ENCODE results near the gene EPB41. TPM values are rescaled to one million over a fixed set of nuclear protein-coding genes. Genes with fewer than 3 reads are reported as not detected.

Gene EPB41
- total and polyA plus RNA-seq, 2 donors (not counting 3 experiments of a cell fraction or from before 2014, with no cell fraction given) = 22.3 to 45.7 TPM

DNA sequence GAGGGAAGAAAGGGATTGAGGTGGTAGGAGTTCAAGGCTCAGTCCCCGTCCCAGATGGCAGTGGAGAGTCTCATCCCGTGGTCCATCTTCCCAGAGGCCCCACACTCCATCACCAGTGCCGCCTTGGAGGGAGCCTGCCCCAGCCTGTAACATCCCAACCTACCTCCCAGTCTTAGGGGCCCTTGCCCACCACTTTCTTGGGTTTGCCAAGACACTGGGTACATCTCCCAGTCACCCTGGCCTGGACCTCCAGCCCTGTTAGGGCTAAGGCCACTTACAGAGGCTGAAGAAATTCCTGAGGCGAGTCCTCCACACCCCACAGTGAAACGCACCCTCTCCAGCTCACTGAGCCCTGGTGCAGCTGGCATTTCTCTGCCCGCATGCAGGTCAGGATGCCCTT, 206.0 kb downstream of the EPB41 start:
- DNase-seq (ENCODE audit: low read depth, low spot score) (no peak), FAIRE-seq (no peak)
- Histone ChIP-seq H3K27me3 (ENCODE audit: control insufficient read depth in 2 of 2, insufficient read depth in 2 of 2, low read length in 2 of 2) (peaks cover 0 to 14% of the 10 kb centered on the region in 2 experiments), H4K20me1 (replicated peaks; ENCODE audit: control insufficient read depth, extremely low read depth, insufficient read depth, low read length) (no peaks in the 10 kb centered on the region), H3K9me3 (replicated peaks; ENCODE audit: control insufficient read depth, insufficient read depth, low read length) (no peaks in the 10 kb centered on the region), H2AFZ (ENCODE audit: low read depth, low read length) (no peak overlapping the region), H3K9me1 (replicated peaks; ENCODE audit: control insufficient read depth, extremely low read depth, insufficient read depth, low read length) (no peaks in the 10 kb centered on the region), H3K36me3 (ENCODE audit: control insufficient read depth in 2 of 2, extremely low read depth in 1 of 2, insufficient read depth in 2 of 2, low read length in 2 of 2) (peaks cover 0 to 11% of the 10 kb centered on the region in 2 experiments), H3K9ac (replicated peaks; ENCODE audit: extremely low read depth, insufficient read depth, low read length) (no peak overlapping the region), H3K4me3 (replicated peaks in 1 of 3; ENCODE audit: insufficient read depth in 1 of 3, low read depth in 1 of 3, low read length in 3 of 3) (no peak overlapping the region), H3K4me1 (ENCODE audit: control insufficient read depth, extremely low read depth, insufficient read depth, low read length) (peaks cover 23% of the 10 kb centered on the region), H3K27ac (ENCODE audit: insufficient read depth, low read depth, low read length) (no peak overlapping the region), H3K4me2 (ENCODE audit: insufficient read depth, low read length) (no peak overlapping the region), H3K79me2 (ENCODE audit: control insufficient read depth, insufficient read depth, low read length) (no peaks in the 10 kb centered on the region)
- CTCF ChIA-PET = interaction anchor here (0.6 to 2.6 kb wide), 5 partner anchors 13 to 238 kb away, joined by 3 to 17 read pairs (median 5); no protein-coding TSS in a partner anchor
- intact Hi-C loops (cut with micrococcal nuclease) = loop anchor here (5.0 kb wide), 2 partner anchors 62 to 88 kb away; partner anchors contain the start of gene SRSF4
- dilution Hi-C loops (cut with MboI; ENCODE audit: extremely low pct_ligation_motif_present, low sequenced_read_pairs) = no loop called here
- POLR2A ChIA-PET = interaction anchor here (0.6 kb wide), 1 partner anchor 73 kb away, joined by 3 read pairs; no protein-coding TSS in a partner anchor
- BruUV-seq (replicated peaks) = no TSS peak
- TF ChIP-seq, protein P1, sequence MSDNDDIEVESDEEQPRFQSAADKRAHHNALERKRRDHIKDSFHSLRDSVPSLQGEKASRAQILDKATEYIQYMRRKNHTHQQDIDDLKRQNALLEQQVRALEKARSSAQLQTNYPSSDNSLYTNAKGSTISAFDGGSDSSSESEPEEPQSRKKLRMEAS (IDR thresholded peaks at IDR 0.05; ENCODE audit: insufficient read depth, insufficient read length) = no peak
- no peak for TF ChIP-seq JUN (IDR thresholded peaks at IDR 0.05; ENCODE audit: borderline replicate concordance, insufficient read depth, insufficient read length, low read depth)

DNA sequence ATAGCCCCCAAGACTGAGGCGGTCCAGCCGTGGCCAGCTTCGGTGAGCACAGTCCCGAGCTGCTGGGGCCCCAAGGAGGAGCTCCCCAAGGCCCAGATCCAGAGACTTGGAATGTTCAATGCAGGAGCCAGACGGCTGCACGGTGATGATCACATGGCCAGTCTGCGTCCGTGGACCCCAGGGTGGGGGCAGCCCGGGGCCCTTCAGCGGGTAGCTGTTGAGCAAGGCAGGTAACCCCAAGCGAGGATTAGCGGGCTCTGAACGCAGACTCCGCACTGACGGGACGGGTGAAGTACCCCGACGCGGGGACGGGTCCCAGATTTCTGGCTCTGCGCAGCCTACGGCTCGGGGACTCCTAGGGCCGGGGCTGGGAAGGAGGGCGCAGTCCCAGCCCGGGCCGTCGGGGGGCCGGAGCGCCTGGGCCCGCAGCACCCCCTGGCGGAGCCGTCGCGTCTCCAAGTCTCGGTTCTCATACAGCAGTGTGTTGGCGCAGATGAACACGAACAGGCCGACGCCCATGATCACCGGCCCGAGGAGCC, 206.6 kb downstream of the EPB41 start:
- BruUV-seq (replicated peaks) = no TSS peak
- Histone ChIP-seq H3K9ac (replicated peaks; ENCODE audit: extremely low read depth, insufficient read depth, low read length) (no peak overlapping the region), H3K4me1 (ENCODE audit: control insufficient read depth, extremely low read depth, insufficient read depth, low read length) (peaks cover 23% of the 10 kb centered on the region), H3K27ac (ENCODE audit: insufficient read depth, low read depth, low read length) (no peak overlapping the region), H3K4me2 (ENCODE audit: insufficient read depth, low read length) (no peak overlapping the region), H3K79me2 (ENCODE audit: control insufficient read depth, insufficient read depth, low read length) (no peaks in the 10 kb centered on the region), H3K36me3 (ENCODE audit: control insufficient read depth in 2 of 2, extremely low read depth in 1 of 2, insufficient read depth in 2 of 2, low read length in 2 of 2) (peaks cover 0 to 6% of the 10 kb centered on the region in 2 experiments), H3K9me1 (replicated peaks; ENCODE audit: control insufficient read depth, extremely low read depth, insufficient read depth, low read length) (no peaks in the 10 kb centered on the region), H2AFZ (ENCODE audit: low read depth, low read length) (no peak overlapping the region), H4K20me1 (replicated peaks; ENCODE audit: control insufficient read depth, extremely low read depth, insufficient read depth, low read length) (no peaks in the 10 kb centered on the region), H3K9me3 (replicated peaks; ENCODE audit: control insufficient read depth, insufficient read depth, low read length) (no peaks in the 10 kb centered on the region), H3K4me3 (replicated peaks in 1 of 3; ENCODE audit: insufficient read depth in 1 of 3, low read depth in 1 of 3, low read length in 3 of 3) (no peak overlapping the region), H3K27me3 (ENCODE audit: control insufficient read depth in 2 of 2, insufficient read depth in 2 of 2, low read length in 2 of 2) (peaks cover 0 to 14% of the 10 kb centered on the region in 2 experiments)
- CTCF ChIA-PET = interaction anchor here (1.0 to 2.6 kb wide), 6 partner anchors 11 to 244 kb away, joined by 3 to 17 read pairs (median 6); partner anchors contain the start of gene SRSF4
- intact Hi-C loops (cut with micrococcal nuclease) (loop anchor here (1.0 to 5.0 kb wide), 3 partner anchors 61 to 239 kb away; partner anchors contain the start of gene SRSF4), dilution Hi-C loops (cut with MboI; ENCODE audit: extremely low pct_ligation_motif_present, low sequenced_read_pairs) (no loop called here)
- DNase-seq (ENCODE audit: low read depth, low spot score) = peak; percentile 42
- TF ChIP-seq POLR2A (IDR thresholded peaks at IDR 0.05; ENCODE audit: low read depth, low read length) (no peak), JUN (IDR thresholded peaks at IDR 0.05; ENCODE audit: borderline replicate concordance, insufficient read depth, insufficient read length, low read depth) (no peak), EZH2 (IDR thresholded peaks at IDR 0.05; ENCODE audit: borderline replicate concordance, low read depth, low read length, severe bottlenecking) (no peak), MYC (IDR thresholded peaks at IDR 0.05; ENCODE audit: low read depth, low read length) (no peak), FOS (IDR thresholded peaks at IDR 0.05; ENCODE audit: borderline replicate concordance, insufficient read depth, low read length) (no peak), POLR2AphosphoS5 (IDR thresholded peaks at IDR 0.05; ENCODE audit: insufficient read depth, low read depth, low read length) (peak; percentile 19)
- TF ChIP-seq, protein P1 (IDR thresholded peaks at IDR 0.05; ENCODE audit: insufficient read depth, insufficient read length) = no peak
- TF ChIP-seq, protein P2, sequence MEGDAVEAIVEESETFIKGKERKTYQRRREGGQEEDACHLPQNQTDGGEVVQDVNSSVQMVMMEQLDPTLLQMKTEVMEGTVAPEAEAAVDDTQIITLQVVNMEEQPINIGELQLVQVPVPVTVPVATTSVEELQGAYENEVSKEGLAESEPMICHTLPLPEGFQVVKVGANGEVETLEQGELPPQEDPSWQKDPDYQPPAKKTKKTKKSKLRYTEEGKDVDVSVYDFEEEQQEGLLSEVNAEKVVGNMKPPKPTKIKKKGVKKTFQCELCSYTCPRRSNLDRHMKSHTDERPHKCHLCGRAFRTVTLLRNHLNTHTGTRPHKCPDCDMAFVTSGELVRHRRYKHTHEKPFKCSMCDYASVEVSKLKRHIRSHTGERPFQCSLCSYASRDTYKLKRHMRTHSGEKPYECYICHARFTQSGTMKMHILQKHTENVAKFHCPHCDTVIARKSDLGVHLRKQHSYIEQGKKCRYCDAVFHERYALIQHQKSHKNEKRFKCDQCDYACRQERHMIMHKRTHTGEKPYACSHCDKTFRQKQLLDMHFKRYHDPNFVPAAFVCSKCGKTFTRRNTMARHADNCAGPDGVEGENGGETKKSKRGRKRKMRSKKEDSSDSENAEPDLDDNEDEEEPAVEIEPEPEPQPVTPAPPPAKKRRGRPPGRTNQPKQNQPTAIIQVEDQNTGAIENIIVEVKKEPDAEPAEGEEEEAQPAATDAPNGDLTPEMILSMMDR (IDR thresholded peaks at IDR 0.05; ENCODE audit: extremely low read depth in 1 of 2, insufficient read depth in 1 of 2, low read depth in 1 of 2, low read length in 2 of 2) = peak; percentile 74
- FAIRE-seq = peak; percentile 26
- POLR2A ChIA-PET = interaction anchor here (0.6 kb wide), 1 partner anchor 74 kb away, joined by 3 read pairs; no protein-coding TSS in a partner anchor

Data from endothelial cell of umbilical vein (primary cell).